BLaER1 (cell line): ENCODE data around the gene TRMT1.

Experiments
- H3K27ac ChIP-seq: shearing (Covaris generic); formaldehyde crosslinking; 2 replicates; pipeline ENCODE4 v1.8.1; 2022
- H3K27me3 ChIP-seq: shearing (Covaris generic); formaldehyde crosslinking; 2 replicates; pipeline ENCODE4 v1.8.1; 2022
- H3K36me3 ChIP-seq: shearing (Covaris generic); formaldehyde crosslinking; 2 replicates; pipeline ENCODE4 v1.8.1; 2022
- H3K4me1 ChIP-seq: shearing (Covaris generic); formaldehyde crosslinking; 2 replicates; pipeline ENCODE4 v1.8.1; 2022
- H3K4me2 ChIP-seq: shearing (Covaris generic); formaldehyde crosslinking; 2 replicates; pipeline ENCODE4 v1.8.1; 2022
- H3K4me3 ChIP-seq: shearing (Covaris generic); formaldehyde crosslinking; 2 replicates; pipeline ENCODE4 v1.8.1; 2022
- H3K9ac ChIP-seq: shearing (Covaris generic); formaldehyde crosslinking; 2 replicates; pipeline ENCODE4 v1.8.1; 2022
- H3K9me3 ChIP-seq: shearing (Covaris generic); formaldehyde crosslinking; 2 replicates; pipeline ENCODE4 v1.8.1; 2022
- H4K20me1 ChIP-seq: shearing (Covaris generic); formaldehyde crosslinking; 2 replicates; pipeline ENCODE4 v1.8.1; 2022
- Cebpa-rat ChIP-seq: shearing (Covaris generic); IDR thresholded peaks from 2 replicates; pipeline ENCODE4 v1.8.1; 2022

Gene TRMT1

DNA sequence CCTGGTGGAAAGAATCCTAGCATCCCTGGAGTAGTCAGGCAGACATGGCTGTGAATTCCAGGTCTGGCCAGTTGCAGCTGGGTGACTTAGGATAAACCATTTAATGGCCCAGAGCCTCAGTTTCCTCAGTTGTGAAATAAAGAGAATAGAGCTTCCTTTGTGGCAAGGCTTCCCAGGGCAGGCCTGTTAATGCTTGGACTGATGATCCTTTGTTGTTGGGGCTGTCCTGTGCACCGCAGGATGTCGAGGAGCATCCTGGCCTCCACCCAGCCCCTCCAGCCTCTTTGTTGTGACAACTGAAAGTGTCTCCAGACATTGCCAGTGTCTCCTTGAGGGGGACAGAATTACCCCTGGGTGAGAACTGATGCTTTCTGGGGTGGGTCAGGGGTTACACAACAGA lies 30.2 kb downstream of the TRMT1 start:
- H3K36me3 ChIP-seq = peaks cover 64% of the 10 kb centered on the region
- H4K20me1 ChIP-seq = no peaks in the 10 kb centered on the region; the same call in 1 of the 2 replicates
- H3K27ac ChIP-seq = no peak overlapping the region
- H3K4me2 ChIP-seq = no peak overlapping the region
- H3K4me3 ChIP-seq = no peak overlapping the region
- H3K9me3 ChIP-seq = no peaks in the 10 kb centered on the region
- no peak for TF ChIP-seq Cebpa-rat
- no peak overlapping the region for H3K9ac ChIP-seq
- peaks cover 35% of the 10 kb centered on the region for H3K4me1 ChIP-seq
- H3K27me3 ChIP-seq = no peaks in the 10 kb centered on the region

DNA sequence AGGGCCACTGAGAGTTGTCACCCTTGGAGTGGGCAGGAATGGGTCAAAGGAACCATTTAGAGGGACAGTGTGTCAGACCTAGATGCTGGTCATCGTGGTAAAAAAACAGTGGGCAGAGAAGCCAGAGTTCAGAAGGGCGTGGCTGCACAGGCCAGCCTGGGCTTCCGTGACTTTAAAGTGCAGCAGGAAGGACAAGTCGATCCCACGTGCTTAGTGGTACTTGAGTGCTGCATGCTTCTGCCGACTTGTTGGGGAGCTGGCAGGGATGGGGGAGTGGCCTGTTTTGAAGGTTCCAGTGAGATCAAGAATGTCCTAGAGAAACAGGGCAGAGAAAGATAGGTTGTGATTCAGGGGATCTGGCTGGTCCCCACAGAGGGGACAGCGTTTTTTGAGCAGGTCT lies 30.9 kb downstream of the TRMT1 start:
- Histone ChIP-seq H3K9ac (no peak overlapping the region), H3K4me1 (peaks cover 28% of the 10 kb centered on the region), H3K9me3 (no peaks in the 10 kb centered on the region), H3K27me3 (no peaks in the 10 kb centered on the region), H3K4me3 (no peak overlapping the region), H3K36me3 (peaks cover 68% of the 10 kb centered on the region), H3K27ac (no peak overlapping the region), H4K20me1 (no peaks in the 10 kb centered on the region; the same call in 1 of the 2 replicates), H3K4me2 (no peak overlapping the region; the same call in 1 of the 2 replicates)
- TF ChIP-seq Cebpa-rat = no peak

DNA sequence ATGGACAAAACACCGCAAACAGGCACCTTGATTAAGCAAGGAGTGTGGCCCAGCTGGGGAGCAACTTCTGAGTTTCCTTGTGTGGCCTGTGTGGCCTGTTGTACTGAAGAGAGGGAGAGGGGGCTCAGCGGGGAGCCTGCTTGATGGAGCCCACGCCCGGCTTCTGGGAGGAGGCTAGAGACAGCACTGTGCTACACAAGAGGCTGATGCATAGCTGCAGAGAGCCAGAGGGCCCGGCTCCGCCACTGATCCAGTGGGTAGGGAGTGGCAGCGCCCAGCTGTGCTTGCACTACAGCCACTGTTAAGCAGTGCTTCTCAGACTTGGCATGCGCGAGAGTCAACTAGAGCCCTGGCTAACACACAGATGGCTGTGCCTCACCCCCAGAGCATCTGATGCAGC lies 32.9 kb downstream of the TRMT1 start:
- no peak overlapping the region for H3K4me3 ChIP-seq
- no peaks in the 10 kb centered on the region for H3K27me3 ChIP-seq
- H3K36me3 ChIP-seq = peaks cover 84% of the 10 kb centered on the region
- H3K27ac ChIP-seq = no peak overlapping the region
- H3K4me1 ChIP-seq = peaks cover 20% of the 10 kb centered on the region
- H3K9ac ChIP-seq = no peak overlapping the region
- no peaks in the 10 kb centered on the region for H3K9me3 ChIP-seq
- no peak for TF ChIP-seq Cebpa-rat
- H4K20me1 ChIP-seq = no peaks in the 10 kb centered on the region
- no peak overlapping the region for H3K4me2 ChIP-seq

DNA sequence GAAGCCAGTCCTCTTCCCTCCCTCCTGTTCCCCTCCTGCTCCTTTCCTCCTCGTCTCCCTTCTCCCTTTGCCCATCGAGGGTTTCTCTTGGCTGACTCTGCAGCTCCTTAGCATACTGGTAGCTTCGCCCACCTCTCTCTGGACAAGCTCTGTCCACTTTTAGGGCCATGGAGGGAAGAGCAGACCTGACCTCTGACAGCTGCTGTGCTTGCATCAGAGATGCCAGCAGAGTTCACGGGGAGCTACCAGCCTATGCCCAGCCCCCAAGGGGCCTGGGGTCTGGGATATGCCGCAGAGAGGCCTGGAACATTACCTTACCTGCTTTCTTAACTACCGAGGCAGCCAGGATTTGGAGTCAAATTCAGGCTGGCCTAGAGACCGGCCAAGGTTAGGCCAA lies 33.5 kb downstream of the TRMT1 start:
- Histone ChIP-seq H4K20me1 (peaks cover under 1% of the 10 kb centered on the region; the same call in 1 of the 2 replicates), H3K9ac (no peak overlapping the region), H3K4me2 (no peak overlapping the region), H3K4me1 (peaks cover 23% of the 10 kb centered on the region), H3K27ac (no peak overlapping the region), H3K9me3 (no peaks in the 10 kb centered on the region), H3K27me3 (no peaks in the 10 kb centered on the region), H3K36me3 (peaks cover 90% of the 10 kb centered on the region), H3K4me3 (no peak overlapping the region)
- TF ChIP-seq Cebpa-rat = no peak

DNA sequence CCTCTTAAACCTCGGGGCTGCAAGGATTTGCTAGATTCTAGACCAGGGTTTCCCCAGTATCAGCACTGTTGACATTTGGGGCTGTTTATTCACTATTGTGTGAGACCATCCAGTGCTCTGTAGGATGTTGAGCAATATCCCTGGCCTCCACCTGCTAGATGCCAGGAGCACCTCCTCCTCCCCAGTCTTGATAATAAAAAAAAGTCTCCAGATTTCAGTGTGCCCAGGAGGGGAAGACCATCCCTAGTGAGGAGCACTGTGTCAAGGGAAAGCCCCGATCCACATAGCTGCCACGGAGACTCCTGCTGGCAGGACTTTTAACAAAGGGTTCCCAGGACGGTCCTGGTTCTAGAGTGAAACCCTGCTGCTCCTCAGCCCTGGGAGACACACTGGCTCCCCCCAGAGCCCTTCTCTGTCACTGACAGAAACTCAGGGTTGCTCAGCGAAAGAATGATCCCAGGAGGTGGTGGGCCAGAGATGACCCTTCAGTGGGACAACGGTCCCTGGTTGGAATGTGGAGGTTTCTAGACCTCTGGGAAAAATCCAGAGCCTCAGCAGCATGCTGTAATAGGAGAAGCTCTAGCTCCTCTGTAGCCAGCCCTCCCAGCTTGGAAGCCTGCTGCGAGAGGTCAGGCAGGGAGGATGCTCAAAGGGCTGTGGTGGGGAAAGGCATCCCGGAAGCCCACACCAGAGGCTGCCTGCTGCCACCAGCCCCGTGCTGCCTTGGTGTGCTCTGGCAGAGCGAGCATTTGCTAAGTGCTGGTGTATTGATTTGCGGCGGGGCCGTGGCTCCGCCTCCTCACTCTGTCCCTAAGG lies 34.1 kb downstream of the TRMT1 start:
- TF ChIP-seq Cebpa-rat = no peak
- Histone ChIP-seq H3K4me3 (no peak overlapping the region), H3K9ac (0 out of 2 replicates have a peak overlapping the region, but pooled peaks have one; percentile 24), H3K27ac (no peak overlapping the region), H3K36me3 (peaks cover 91% of the 10 kb centered on the region), H4K20me1 (peaks cover 7% of the 10 kb centered on the region), H3K27me3 (no peaks in the 10 kb centered on the region), H3K9me3 (no peaks in the 10 kb centered on the region), H3K4me2 (no peak overlapping the region), H3K4me1 (peaks cover 30% of the 10 kb centered on the region)

DNA sequence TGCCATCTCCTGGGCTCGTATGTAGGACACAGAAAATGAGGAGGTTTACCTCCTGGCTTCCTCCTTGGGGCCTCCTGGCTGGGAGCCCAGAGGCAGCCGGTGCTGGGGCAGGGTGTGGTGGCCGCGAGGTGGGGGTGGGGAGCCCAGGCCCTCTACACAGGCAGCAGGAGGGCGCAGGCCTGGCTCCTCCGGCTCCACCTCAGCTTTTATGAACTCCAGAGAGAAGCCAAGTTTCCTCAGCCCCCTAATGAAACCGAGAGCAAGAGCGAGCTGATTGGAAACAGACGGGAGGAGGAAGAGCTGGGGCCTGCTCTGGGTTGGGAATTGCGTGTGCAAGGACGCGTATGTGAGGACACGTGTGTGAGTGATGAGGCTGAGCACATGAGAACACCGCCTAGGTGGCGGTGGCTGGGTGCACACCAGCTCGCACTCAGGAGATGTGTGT lies 37.0 kb downstream of the TRMT1 start:
- peak overlapping the region; percentile 55 for H3K9ac ChIP-seq
- H3K4me3 ChIP-seq = no peak overlapping the region
- peak overlapping the region; percentile 41 for H3K27ac ChIP-seq
- no peak for TF ChIP-seq Cebpa-rat
- peaks cover 92% of the 10 kb centered on the region for H3K36me3 ChIP-seq
- H3K9me3 ChIP-seq = no peaks in the 10 kb centered on the region
- peaks cover 49% of the 10 kb centered on the region for H3K4me1 ChIP-seq
- H3K27me3 ChIP-seq = no peaks in the 10 kb centered on the region
- peaks cover 30% of the 10 kb centered on the region for H4K20me1 ChIP-seq
- peak overlapping the region; percentile 77 for H3K4me2 ChIP-seq

DNA sequence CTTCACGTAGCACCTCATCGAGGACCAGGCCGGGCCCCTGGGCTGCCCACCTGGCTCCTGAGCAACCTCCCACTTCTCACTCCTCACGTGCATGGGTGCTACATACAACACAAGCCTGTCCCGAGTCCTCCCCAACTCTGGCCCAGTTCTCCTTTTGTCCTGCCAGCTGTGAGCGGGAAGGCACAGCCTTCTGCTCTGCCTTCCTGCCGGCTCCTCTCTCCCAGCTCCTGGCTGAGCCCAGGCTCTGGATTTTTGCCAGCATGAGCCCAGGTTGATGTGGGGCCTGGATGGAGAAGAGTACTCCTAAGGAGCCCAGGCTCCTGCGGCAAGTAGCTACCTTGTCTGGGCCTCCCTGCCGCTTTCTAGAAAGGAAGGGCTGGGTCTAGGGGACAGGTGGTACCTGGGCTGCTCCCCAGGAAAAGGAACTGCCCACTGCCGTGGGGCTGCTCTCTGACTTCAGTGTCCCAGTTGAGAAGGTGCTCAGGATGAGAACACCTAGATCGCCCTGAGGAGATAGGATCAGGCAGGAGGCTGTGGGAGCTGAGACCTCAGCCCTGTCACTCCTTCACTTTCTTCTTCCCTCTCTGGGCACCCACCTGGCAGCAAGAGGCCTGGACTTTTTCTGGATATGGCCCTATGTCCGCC lies 37.5 kb downstream of the TRMT1 start:
- Histone ChIP-seq H3K9ac (peak overlapping the region; percentile 55), H4K20me1 (peaks cover 30% of the 10 kb centered on the region), H3K4me3 (no peak overlapping the region), H3K27me3 (no peaks in the 10 kb centered on the region), H3K27ac (peak overlapping the region; percentile 41), H3K4me2 (peak overlapping the region; percentile 77), H3K4me1 (peaks cover 49% of the 10 kb centered on the region), H3K36me3 (peaks cover 90% of the 10 kb centered on the region), H3K9me3 (no peaks in the 10 kb centered on the region)
- TF ChIP-seq Cebpa-rat = no peak

DNA sequence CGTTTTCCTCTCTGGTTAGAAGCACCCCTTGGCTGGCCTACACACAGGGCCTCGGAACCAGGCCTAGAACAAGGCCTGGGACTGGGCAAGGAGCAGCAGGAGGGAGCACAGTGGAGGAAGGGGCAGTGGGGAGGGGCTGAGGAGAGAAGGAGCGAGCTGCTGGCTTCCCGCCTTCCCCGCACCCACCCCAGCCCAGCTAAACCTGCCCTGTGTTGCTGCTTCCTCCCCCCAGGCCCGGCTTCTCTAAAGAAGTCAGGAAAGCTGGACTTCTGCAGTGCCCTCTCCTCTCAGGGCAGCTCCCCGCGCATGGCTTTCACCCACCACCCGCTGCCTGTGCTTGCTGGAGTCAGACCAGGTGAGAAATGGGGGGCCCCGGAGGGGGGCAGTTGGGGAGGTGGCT lies 38.2 kb downstream of the TRMT1 start:
- Histone ChIP-seq H3K4me1 (peaks cover 49% of the 10 kb centered on the region), H4K20me1 (peaks cover 30% of the 10 kb centered on the region), H3K9me3 (no peaks in the 10 kb centered on the region), H3K27me3 (no peaks in the 10 kb centered on the region), H3K9ac (0 out of 2 replicates have a peak overlapping the region, but pooled peaks have one; percentile 55), H3K4me2 (peak overlapping the region; percentile 77), H3K27ac (peak overlapping the region; percentile 41; the same call in 1 of the 2 replicates), H3K36me3 (peaks cover 90% of the 10 kb centered on the region), H3K4me3 (no peak overlapping the region)
- no peak for TF ChIP-seq Cebpa-rat

DNA sequence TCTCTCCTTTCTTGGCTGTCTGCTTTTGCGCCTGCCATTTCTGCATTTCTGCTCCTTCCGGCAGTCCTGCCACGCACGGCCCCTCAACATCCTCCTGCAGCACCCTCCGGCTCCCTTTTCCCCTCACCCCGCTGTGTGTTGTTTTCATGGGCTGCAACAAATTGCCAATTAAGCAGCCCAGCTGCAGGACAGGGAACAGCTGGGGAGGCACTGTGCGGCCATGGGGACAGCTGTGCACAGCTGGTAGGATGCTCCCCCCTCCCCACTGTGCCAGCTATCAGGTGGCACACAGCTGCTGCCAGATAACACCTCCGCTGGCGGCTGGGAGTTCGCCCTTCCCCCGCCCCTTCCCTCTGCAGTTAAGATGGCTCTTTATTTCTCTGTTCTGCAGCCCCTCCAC lies 39.3 kb downstream of the TRMT1 start:
- Histone ChIP-seq H3K4me3 (no peak overlapping the region), H3K4me2 (peak overlapping the region; percentile 77), H3K36me3 (peaks cover 88% of the 10 kb centered on the region), H3K27ac (peak overlapping the region; percentile 64; the same call in 1 of the 2 replicates), H4K20me1 (peaks cover 30% of the 10 kb centered on the region), H3K4me1 (peaks cover 49% of the 10 kb centered on the region), H3K9ac (no peak overlapping the region), H3K9me3 (no peaks in the 10 kb centered on the region), H3K27me3 (no peaks in the 10 kb centered on the region)
- TF ChIP-seq Cebpa-rat = no peak

DNA sequence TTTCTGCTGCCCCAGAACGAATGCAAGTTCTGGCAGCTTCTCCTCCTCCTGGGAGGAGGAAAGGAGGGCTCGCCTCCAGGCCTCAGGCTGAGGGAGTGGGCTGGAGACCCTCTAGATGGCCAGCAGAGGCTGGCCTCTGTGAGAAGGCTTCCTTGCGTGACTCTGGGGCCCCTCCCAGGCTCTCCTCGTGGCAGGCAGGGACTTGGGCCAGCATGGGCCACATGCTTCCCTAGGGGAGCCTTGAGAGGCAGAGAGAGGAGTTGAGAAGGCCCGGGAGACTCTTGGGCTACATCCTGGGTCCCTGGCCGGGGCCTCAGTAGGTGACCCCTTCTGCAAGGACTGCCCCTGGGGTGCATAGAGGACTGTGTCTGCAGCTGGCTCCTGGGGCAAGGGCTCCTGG lies 39.8 kb downstream of the TRMT1 start:
- Histone ChIP-seq H3K9me3 (no peaks in the 10 kb centered on the region), H3K36me3 (peaks cover 83% of the 10 kb centered on the region), H4K20me1 (peaks cover 30% of the 10 kb centered on the region), H3K27me3 (no peaks in the 10 kb centered on the region), H3K9ac (no peak overlapping the region), H3K4me3 (no peak overlapping the region), H3K4me2 (peak overlapping the region; percentile 77), H3K4me1 (peaks cover 54% of the 10 kb centered on the region), H3K27ac (peak overlapping the region; percentile 64; the same call in 1 of the 2 replicates)
- TF ChIP-seq Cebpa-rat = no peak
